ENCODE measurements around the gene CD53.
"Not testable (repeated sequence)": the region's sequence is repeated elsewhere in the genome, so short reads cannot be mapped to it uniquely, and the experiment has no call there.

Gene CD53

GRCh38 chr1:110916669-110917306 lies 43.8 kb downstream of the CD53 start:
- peak; percentile 91 for DNase-seq

DNA sequence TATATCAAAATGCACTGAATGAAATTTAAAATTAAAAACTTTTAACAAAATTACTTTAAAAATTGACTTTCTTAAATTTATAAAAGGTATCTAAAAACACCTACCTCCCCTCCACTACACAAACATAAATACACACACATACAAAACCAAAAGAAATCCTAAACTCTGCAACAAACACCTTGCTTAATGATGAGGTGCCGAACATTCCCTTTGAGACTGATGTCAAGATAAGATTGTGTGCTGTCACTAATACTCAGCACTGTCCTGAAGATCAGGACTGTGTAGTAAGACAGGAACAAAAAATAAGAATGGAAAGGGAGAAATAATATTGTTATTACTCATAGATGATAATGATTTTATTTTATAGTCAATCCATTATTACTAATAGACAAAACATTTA lies 45.1 kb downstream of the CD53 start:
- no peak for DNase-seq

- no peak for DNase-seq
Measured at GRCh38 chr1:110921953-110922352, 49.0 kb downstream of the CD53 start.

DNA sequence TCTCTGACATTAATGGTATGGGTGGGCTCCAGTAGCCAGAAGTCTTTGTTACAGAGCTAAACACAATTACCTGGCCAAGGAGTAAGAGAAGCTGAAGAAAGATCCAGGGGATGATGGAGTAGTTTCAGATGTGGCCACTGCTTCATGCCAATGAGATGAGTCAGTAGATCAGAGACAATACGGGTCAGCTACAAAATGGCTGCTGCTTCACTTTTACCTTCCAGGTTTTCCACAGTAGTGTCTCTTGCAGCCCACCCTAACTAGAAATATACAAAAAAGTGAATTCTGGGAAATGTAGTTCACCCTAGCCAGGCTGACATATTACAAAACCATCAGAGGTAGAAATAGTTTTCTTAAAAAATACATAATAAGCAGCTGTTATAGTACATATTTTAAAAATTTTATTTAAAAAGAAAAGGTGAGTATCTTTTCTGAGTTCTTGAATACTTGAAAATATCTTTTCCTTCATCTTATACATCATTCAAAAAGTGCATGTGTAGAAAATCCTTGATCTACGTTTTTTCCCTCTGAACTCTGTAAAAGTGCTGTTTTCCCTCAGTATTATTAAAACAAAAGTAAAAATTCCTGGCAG lies 54.6 kb downstream of the CD53 start:
- DNase-seq: no peak

DNA sequence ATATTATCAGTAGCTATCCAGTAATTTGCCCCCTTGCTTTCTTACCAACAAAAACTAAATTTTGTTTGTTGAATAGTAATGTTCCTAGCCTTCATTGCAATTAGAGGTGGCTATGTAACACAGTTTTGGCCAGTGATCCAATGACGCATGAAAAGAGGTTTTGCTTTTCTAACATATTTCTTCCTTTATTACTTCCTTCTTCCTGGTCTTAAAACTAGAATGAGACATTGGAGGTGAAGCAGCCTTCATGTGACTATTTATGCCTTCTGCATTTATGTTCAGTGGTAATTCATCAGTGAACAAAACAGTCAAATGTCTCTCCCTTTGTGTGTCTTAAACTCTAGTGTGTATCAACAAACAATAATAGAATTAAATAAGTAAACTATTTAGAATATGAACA lies 55.2 kb downstream of the CD53 start:
- no peak for DNase-seq

GRCh38 chr1:110928904-110929303 lies 56.0 kb downstream of the CD53 start:
- no peak for DNase-seq

DNA sequence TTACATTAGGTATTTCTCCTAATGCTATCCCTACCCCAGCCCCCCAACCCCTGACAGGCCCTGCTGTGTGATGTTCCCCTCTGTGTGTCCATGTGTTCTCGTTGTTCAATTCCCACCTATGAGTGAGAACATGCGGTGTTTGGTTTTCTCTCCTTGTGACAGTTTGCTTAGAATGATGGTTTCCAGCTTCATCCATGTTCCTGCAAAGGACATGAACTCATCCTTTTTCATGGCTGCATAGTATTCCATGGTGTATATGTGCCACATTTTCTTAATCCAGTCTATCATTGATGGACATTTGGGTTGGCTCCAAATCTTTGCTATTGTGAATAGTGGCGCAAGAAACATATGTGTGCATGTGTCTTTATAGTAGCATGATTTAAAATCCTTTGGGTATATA lies 58.1 kb downstream of the CD53 start:
- DNase-seq: not testable (repeated sequence)

GRCh38 chr1:110936567-110936966 lies 63.6 kb downstream of the CD53 start:
- DNase-seq: no peak

GRCh38 chr1:110944806-110945205 lies 71.9 kb downstream of the CD53 start:
- no peak for DNase-seq

GRCh38 chr1:110945626-110946025 lies 72.7 kb downstream of the CD53 start:
- no peak for DNase-seq

DNA sequence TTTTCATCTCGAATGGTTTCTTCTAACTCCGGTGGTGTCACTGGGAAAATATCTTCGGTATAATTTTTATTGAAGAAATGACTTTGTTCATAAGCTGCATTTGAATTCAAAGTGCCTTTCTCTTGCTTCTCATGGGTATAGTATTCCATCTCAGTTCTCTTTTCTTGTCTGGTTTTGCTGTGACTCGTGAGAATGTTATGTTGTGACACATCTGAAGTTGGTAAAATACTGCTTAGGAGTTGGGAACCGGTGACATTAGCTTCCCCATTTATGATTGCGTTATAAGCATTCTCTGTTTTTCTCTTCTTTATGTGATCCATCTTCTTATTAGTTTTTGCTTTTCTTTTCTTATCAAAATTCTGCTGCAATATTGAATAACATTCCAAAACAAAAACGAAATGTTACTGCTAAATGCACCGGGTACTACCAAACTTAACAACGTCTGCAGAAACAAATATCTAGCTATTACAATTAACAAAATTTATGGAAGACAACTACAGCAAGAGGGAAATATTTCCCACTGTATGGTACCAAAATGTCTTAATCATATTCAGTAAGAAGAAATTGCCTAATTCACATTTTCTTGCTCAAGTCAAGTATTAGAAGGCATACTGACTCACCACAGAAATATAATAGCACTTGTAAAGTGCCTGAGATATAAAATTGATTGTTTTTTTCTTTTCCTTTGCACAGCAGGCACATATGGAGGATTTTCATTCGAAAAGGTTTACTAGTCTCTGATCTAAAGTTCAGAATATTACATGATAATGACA lies 75.3 kb downstream of the CD53 start:
- no peak for DNase-seq
